PC-3 (cell line): ENCODE data around the gene KDM4C. TPM values are rescaled to one million over a fixed set of nuclear protein-coding genes. Genes with fewer than 3 reads are reported as not detected.
"Not testable (repeated sequence)": the region's sequence is repeated elsewhere in the genome, so short reads cannot be mapped to it uniquely, and the experiment has no call there.

Source experiments
- ATAC-seq: fragments of 200-7000 bp; cut with Tn5 transposase; 2 replicates; pipeline ENCODE4 v1.9.1; 2020; ENCODE audit warnings: mild to moderate bottlenecking, moderate library complexity
- BruUV-seq: library from RNA; stranded (reverse); fragments of 400-500 nt; replicated peaks from 2 replicates; lab custom pipeline; 2021; lab: Mats Ljungman, UMichigan
- CTCF ChIA-PET: fragments of 300-600 bp; sonication (Branson Sonifier 250); formaldehyde crosslinking; loops from one replicate; lab custom pipeline; 2022; ENCODE audit warnings: antibody characterized with exemption; lab: Charles Lee
- POLR2A ChIA-PET: fragments of 300-600 bp; sonication (Branson Sonifier 250); formaldehyde crosslinking; loops from one replicate; lab custom pipeline; 2022; ENCODE audit warnings: antibody characterized with exemption; ENCODE audit not compliant: unreplicated experiment; lab: Charles Lee
- DNase-seq: peaks from one replicate; pipeline ENCODE4 v3.0.0-alpha.2; 2015
- H2AFZ ChIP-seq: fragments of 300-600 bp; sonication (generic); 2 replicates; pipeline ENCODE4 v1.6.0; 2016; ENCODE audit warnings: antibody characterized with exemption, low read length
- H3F3A ChIP-seq: fragments of 300-600 bp; sonication (generic); one replicate; pipeline ENCODE4 v1.6.0; 2017; ENCODE audit warnings: antibody characterized with exemption, low read length, control low read depth, mild to moderate bottlenecking; ENCODE audit not compliant: unreplicated experiment
- H3K27ac ChIP-seq: fragments of 300-600 bp; sonication (generic); 2 replicates; pipeline ENCODE4 v1.5.1; 2016; ENCODE audit warnings: mild to moderate bottlenecking, low read length
- H3K27me3 ChIP-seq: fragments of 300-600 bp; sonication (generic); 2 replicates; pipeline ENCODE4 v1.6.1; 2016; ENCODE audit warnings: low read length, mixed read lengths
- H3K36me3 ChIP-seq: fragments of 300-600 bp; sonication (generic); 2 replicates; pipeline ENCODE4 v1.6.1; 2016; ENCODE audit warnings: low read depth, mixed run types, low read length, mixed read lengths
- H3K4me1 ChIP-seq: fragments of 300-600 bp; sonication (generic); 2 replicates; pipeline ENCODE4 v1.5.1; 2016; ENCODE audit warnings: low read length; ENCODE audit not compliant: insufficient read depth
- H3K4me2 ChIP-seq: fragments of 300-600 bp; sonication (generic); 2 replicates; pipeline ENCODE4 v1.6.0; 2016; ENCODE audit warnings: low read length
- H3K4me3 ChIP-seq: fragments of 300-600 bp; sonication (generic); 2 replicates; pipeline ENCODE4 v1.5.1; 2016; ENCODE audit warnings: mild to moderate bottlenecking, low read length, mixed read lengths
- H3K79me2 ChIP-seq: fragments of 300-600 bp; sonication (generic); 2 replicates; pipeline ENCODE4 v1.6.1; 2017; ENCODE audit warnings: low read length, mixed read lengths
- H3K9ac ChIP-seq: fragments of 300-600 bp; sonication (generic); 2 replicates; pipeline ENCODE4 v1.6.0; 2016; ENCODE audit warnings: mild to moderate bottlenecking, low read length
- H3K9me2 ChIP-seq: fragments of 300-600 bp; sonication (generic); replicated peaks from 2 replicates; pipeline ENCODE4 v1.6.1; 2016; ENCODE audit warnings: mixed run types, low read length, mixed read lengths
- H3K9me3 ChIP-seq: fragments of 300-600 bp; sonication (generic); 2 replicates; pipeline ENCODE4 v1.6.1; 2016; ENCODE audit warnings: low read length, mixed read lengths
- H4K20me1 ChIP-seq: fragments of 300-600 bp; sonication (generic); 2 replicates; pipeline ENCODE4 v1.6.1; 2016; ENCODE audit warnings: low read length, mixed read lengths
- EZH2 ChIP-seq: fragments of 300-600 bp; sonication (generic); IDR thresholded peaks from one replicate; pipeline ENCODE4 v1.6.1; 2017; ENCODE audit warnings: antibody characterized with exemption, mild to moderate bottlenecking, low read length; ENCODE audit not compliant: unreplicated experiment
- EZH2phosphoT487 ChIP-seq: fragments of 300-600 bp; sonication (generic); IDR thresholded peaks from 2 replicates; pipeline ENCODE4 v1.6.1; 2018; ENCODE audit warnings: mild to moderate bottlenecking, antibody characterized with exemption, low read length, borderline replicate concordance
- intact Hi-C: fragments of 100-400 bp; cut with micrococcal nuclease; formaldehyde crosslinking; loops from 2 replicates; pipeline ENCODE4 v1.9.0; 2023
- total RNA-seq: library from RNA; depleted of rRNA; stranded (reverse); fragments of >200 nt; gene quantifications from 2 replicates; pipeline ENCODE4 v1.2.3, GENCODE V29; 2014
- TF ChIP-seq, protein P1 (sequence below): fragments of 300-600 bp; sonication (generic); conservative IDR thresholded peaks from 2 replicates; pipeline ENCODE4 v1.5.1; 2017; ENCODE audit warnings: antibody characterized with exemption, low read depth, mild to moderate bottlenecking, low read length

Gene KDM4C
- total RNA-seq, 1 experiment from 2014 or later: 27.0 TPM

GRCh38 chr9:6944896-6945295, 187.1 kb downstream of the KDM4C start:
- no TSS peak for BruUV-seq
- Histone ChIP-seq H3K4me3 (peak overlapping the region; percentile 31; the same call in 1 of the 2 replicates), H3K4me1 (peaks cover 25% of the 10 kb centered on the region), H3F3A (peaks cover 4% of the 10 kb centered on the region), H2AFZ (no peak overlapping the region), H3K9me2 (no peaks in the 10 kb centered on the region), H4K20me1 (no peaks in the 10 kb centered on the region), H3K9ac (no peak overlapping the region), H3K9me3 (no peaks in the 10 kb centered on the region), H3K27me3 (no peaks in the 10 kb centered on the region), H3K27ac (peak overlapping the region; percentile 79), H3K4me2 (peak overlapping the region; percentile 63), H3K79me2 (no peaks in the 10 kb centered on the region), H3K36me3 (no peaks in the 10 kb centered on the region)
- intact Hi-C loops: no loop called here
- peak; percentile 79 for DNase-seq
- CTCF ChIA-PET: interaction anchor here (0.6 to 1.3 kb wide), 6 partner anchors 10 to 117 kb away, joined by 3 to 4 read pairs (median 3); no protein-coding TSS in a partner anchor
- POLR2A ChIA-PET: no interaction called here
- TF ChIP-seq EZH2phosphoT487 (no peak), EZH2 (no peak)
- TF ChIP-seq, protein P1, sequence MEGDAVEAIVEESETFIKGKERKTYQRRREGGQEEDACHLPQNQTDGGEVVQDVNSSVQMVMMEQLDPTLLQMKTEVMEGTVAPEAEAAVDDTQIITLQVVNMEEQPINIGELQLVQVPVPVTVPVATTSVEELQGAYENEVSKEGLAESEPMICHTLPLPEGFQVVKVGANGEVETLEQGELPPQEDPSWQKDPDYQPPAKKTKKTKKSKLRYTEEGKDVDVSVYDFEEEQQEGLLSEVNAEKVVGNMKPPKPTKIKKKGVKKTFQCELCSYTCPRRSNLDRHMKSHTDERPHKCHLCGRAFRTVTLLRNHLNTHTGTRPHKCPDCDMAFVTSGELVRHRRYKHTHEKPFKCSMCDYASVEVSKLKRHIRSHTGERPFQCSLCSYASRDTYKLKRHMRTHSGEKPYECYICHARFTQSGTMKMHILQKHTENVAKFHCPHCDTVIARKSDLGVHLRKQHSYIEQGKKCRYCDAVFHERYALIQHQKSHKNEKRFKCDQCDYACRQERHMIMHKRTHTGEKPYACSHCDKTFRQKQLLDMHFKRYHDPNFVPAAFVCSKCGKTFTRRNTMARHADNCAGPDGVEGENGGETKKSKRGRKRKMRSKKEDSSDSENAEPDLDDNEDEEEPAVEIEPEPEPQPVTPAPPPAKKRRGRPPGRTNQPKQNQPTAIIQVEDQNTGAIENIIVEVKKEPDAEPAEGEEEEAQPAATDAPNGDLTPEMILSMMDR: no peak
- ATAC-seq: peak; percentile 91

DNA sequence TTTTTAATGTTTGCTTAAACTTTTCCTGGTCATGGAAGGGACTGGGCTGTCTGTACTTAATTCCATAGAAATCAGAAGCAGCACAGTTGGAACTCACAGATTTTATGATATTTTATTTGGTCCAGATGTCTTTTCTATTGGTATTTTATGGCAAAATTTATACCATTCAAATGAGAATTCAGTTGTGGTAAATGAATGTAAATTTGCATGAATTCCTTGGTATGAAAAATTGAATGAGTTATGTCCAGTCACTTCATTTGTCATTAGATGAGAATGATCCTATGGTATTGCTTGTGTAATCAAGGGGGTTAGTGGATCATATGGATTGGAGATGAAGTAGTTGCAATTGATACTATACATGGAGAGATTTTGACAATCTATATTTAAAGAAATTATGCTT, 188.0 kb downstream of the KDM4C start:
- H3K9me2 ChIP-seq: no peaks in the 10 kb centered on the region
- H3K4me2 ChIP-seq: 0 out of 2 replicates have a peak overlapping the region, but pooled peaks have one; percentile 1
- no peaks in the 10 kb centered on the region for H3K79me2 ChIP-seq
- BruUV-seq: no TSS peak
- no peak overlapping the region for H2AFZ ChIP-seq
- DNase-seq (peak; percentile 37), ATAC-seq (no peak)
- no peak overlapping the region for H3K9ac ChIP-seq
- TF ChIP-seq, protein P1: no peak
- TF ChIP-seq EZH2: no peak
- TF ChIP-seq EZH2phosphoT487: no peak
- intact Hi-C loops: no loop called here
- ChIA-PET CTCF (no interaction called here), POLR2A (no interaction called here)
- peaks cover 4% of the 10 kb centered on the region for H3F3A ChIP-seq
- no peaks in the 10 kb centered on the region for H3K36me3 ChIP-seq
- no peak overlapping the region for H3K4me3 ChIP-seq
- no peaks in the 10 kb centered on the region for H4K20me1 ChIP-seq
- no peaks in the 10 kb centered on the region for H3K9me3 ChIP-seq
- H3K4me1 ChIP-seq: peaks cover 25% of the 10 kb centered on the region
- H3K27ac ChIP-seq: peak overlapping the region; percentile 79
- H3K27me3 ChIP-seq: no peaks in the 10 kb centered on the region

DNA sequence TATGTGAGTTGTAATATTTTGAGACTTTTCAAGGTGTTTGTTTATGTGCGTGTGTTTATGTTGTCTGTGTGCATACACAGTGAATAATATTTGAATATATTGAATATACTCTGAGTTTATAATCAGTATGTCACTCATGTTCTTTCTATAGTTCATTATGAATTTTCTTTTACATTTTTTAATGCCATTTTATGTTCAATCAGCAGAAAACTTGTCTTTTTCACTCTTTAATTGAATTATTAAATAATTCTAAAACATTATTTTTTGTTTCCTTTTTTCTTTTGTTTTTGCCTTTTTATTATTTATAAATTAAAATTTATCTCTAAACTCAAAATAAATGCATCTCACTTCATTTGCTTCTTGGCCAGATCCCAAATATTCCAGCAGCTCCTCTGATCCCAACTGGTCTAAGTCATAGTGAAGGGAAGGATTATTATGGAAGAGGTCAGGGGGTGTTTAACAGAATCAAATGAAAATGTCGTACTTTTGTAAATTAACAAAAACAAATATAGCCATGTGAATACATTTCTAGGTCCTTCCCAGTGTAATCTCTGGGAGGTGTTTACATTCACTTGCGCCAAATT, 188.9 kb downstream of the KDM4C start:
- DNase-seq (no peak), ATAC-seq (no peak)
- ChIA-PET POLR2A (no interaction called here), CTCF (no interaction called here)
- H3K4me1 ChIP-seq: peaks cover 25% of the 10 kb centered on the region
- no peaks in the 10 kb centered on the region for H3K9me2 ChIP-seq
- H3K27me3 ChIP-seq: no peaks in the 10 kb centered on the region
- H3K36me3 ChIP-seq: no peaks in the 10 kb centered on the region
- no peaks in the 10 kb centered on the region for H4K20me1 ChIP-seq
- no peak overlapping the region for H3K27ac ChIP-seq
- no peak overlapping the region for H3K4me2 ChIP-seq
- peaks cover 4% of the 10 kb centered on the region for H3F3A ChIP-seq
- H3K9me3 ChIP-seq: no peaks in the 10 kb centered on the region
- BruUV-seq: no TSS peak
- TF ChIP-seq, protein P1: no peak
- no peak for TF ChIP-seq EZH2phosphoT487
- TF ChIP-seq EZH2: no peak
- intact Hi-C loops: no loop called here
- no peak overlapping the region for H3K4me3 ChIP-seq
- H2AFZ ChIP-seq: no peak overlapping the region
- H3K9ac ChIP-seq: no peak overlapping the region
- no peaks in the 10 kb centered on the region for H3K79me2 ChIP-seq

DNA sequence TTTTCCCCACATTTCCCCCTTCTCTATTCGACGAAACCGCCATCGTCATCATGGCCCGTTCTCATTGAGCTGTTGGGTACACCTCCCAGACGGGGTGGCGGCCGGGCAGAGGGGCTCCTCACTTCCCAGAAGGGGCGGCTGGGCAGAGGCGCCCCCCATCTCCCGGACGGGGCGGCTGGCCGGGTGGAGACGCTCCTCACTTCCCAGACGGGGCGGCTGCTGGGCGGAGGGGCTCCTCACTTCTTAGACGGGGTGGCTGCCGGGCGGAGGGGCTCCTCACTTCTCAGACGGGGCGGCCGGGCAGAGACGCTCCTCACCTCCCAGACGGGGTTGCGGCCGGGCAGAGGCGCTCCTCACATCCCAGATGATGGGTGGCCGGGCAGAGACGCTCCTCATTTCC, 191.1 kb downstream of the KDM4C start:
- H4K20me1 ChIP-seq, H3K9me3 ChIP-seq, intact Hi-C loops, H2AFZ ChIP-seq, H3K79me2 ChIP-seq, ATAC-seq, H3K27me3 ChIP-seq, H3K9ac ChIP-seq, POLR2A ChIA-PET, CTCF ChIA-PET, H3K27ac ChIP-seq, H3K4me2 ChIP-seq, H3K36me3 ChIP-seq, H3K9me2 ChIP-seq, H3K4me3 ChIP-seq, H3F3A ChIP-seq, BruUV-seq, DNase-seq: not testable (repeated sequence)
- peaks cover 20% of the 10 kb centered on the region for H3K4me1 ChIP-seq
